ENCODE measurements around the gene TRPC4.

- TF ChIP-seq CTCF (IDR thresholded peaks at IDR 0.05; ENCODE audit: insufficient read depth, low read length, poor library complexity, severe bottlenecking) (no peak), EZH2phosphoT487 (conservative IDR thresholded peaks at IDR 0.05; ENCODE audit: low read length) (no peak)
These were observed 174.4 kb downstream of the TRPC4 start for GRCh38 chr13:37695200-37695599.
